Cardiac fibroblast (primary cell): Measurements from ENCODE around the gene CDH6.

Source experiments
- DNase-seq, 2 donors: peaks; one replicate each; pipeline versions ENCODE4 v3.0.0 to v3.0.0-alpha.2; 2010; ENCODE audit warnings: low read depth in 2 of 2
- H3K4me3 ChIP-seq, 2 donors: replicated peaks in 1 of 2; 1 replicate in 1 of 2; 2 replicates in 1 of 2; pipeline ENCODE4 v1.5.1; 2011; ENCODE audit warnings: low read depth in 2 of 2, low read length in 2 of 2, mild to moderate bottlenecking in 2 of 2, moderate library complexity in 1 of 2
- CTCF ChIP-seq: IDR thresholded peaks from one replicate; pipeline ENCODE4 v1.5.1; 2011; ENCODE audit warnings: low read depth, mild to moderate bottlenecking, low read length, inconsistent platforms

CDH6 gene

DNA sequence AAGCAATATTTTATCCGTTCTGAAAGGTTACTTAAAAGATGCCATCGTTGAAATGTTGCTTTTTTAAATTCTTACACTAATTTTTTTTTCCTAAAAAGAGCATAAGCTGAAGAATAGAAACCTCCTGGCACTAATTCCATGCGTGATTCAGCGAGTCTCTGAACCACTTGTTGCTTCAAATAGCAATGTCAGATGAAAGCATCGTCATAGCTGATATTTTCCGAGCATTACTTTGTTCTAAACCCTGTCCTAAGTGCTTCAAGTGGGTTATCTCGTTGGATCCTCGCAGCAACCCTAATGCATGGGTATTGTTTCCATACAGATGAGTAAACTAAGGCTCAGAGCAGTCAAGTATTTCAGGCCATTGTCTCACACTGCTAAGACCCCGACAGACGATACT is 79.7 kb downstream of the CDH6 start:
- no peak for TF ChIP-seq CTCF
- H3K4me3 ChIP-seq = no peak overlapping the region
- DNase-seq = peak in 1 of 2 donors; percentile 60

DNA sequence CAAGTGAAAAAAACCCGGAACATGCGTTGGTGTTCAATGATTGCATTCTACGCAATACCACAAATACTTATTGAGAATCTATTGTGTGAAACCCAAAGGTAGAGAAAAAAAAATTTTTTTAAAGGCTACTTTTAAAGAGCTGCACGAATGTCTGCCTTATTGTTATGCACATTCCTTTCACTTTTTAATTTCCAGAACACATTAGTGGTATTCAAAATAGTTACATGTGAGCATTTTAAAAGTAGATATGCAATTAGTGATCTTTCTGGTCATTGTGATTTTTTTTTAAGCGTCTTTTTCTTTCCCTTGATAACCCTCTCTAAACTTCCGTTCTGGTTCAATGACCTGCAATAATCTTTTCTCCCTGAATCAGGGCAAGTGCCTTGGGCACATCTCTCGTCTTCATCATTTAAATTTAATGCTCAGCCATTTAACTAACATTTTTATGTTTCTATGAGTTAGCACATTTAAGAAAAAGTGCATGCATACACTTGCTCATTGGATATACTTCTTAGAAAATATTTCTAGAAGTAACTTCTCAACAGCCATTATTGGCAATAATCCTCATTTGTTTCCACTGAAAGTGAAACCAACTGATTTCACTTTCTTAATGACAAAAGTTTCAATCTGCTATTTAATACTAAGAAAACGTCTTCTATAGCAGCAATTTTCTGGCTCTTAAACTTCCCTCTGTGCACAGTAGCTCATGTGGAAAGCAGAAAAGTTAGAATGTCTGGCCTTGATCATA is 80.3 kb downstream of the CDH6 start:
- no peak for TF ChIP-seq CTCF
- peak overlapping the region in 1 of 2 donors; percentile 33 for H3K4me3 ChIP-seq
- DNase-seq = peak in 1 of 2 donors; percentile 5

- no peak for TF ChIP-seq CTCF
- DNase-seq = peak; percentile 14 to 19
- no peak overlapping the region for H3K4me3 ChIP-seq
These were observed 86.7 kb downstream of the CDH6 start for GRCh38 chr5:31280210-31280609.

DNA sequence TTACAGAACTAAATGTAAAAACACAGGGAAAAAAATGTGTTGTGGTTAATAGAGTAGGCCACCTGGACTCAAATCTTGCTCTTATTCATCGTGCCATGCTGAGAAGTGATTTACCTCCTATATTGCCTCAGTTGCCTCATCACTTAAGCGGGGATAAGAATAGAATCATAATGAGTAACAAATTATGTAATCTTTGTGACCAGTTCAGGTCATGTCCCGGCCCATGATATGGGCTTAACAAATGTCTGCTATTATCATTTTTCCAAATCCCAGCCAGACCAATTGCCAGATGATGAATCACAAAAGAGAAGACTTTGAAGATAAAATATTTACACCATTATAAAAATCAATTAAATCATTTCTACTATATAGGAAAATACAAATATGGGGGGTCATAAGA is 89.8 kb downstream of the CDH6 start:
- TF ChIP-seq CTCF = no peak
- H3K4me3 ChIP-seq = no peak overlapping the region
- DNase-seq = no peak

DNA sequence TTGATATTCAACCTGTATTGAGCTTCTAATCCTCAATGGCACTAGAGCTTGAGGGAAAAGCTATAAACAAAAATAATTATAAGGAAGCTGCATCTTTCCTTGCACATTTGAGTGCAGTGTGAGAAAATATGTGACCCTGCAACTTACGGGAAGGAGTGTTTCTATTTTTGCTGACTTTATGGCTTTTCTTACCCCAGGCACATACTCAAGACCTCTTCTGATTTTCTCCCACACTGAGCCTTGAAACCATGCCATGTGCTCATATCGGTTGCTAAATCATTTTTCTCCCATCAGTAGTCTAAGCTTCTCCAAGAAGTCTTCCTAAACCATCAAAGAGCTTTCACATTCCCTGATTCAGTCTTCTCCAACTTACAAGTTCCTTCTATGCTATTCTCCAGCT is 91.5 kb downstream of the CDH6 start:
- peak in 1 of 2 donors; percentile 5 for DNase-seq
- H3K4me3 ChIP-seq = no peak overlapping the region
- TF ChIP-seq CTCF = no peak

GRCh38 chr5:31287985-31288384 is 94.5 kb downstream of the CDH6 start:
- TF ChIP-seq CTCF = no peak
- DNase-seq = no peak
- no peak overlapping the region for H3K4me3 ChIP-seq

DNA sequence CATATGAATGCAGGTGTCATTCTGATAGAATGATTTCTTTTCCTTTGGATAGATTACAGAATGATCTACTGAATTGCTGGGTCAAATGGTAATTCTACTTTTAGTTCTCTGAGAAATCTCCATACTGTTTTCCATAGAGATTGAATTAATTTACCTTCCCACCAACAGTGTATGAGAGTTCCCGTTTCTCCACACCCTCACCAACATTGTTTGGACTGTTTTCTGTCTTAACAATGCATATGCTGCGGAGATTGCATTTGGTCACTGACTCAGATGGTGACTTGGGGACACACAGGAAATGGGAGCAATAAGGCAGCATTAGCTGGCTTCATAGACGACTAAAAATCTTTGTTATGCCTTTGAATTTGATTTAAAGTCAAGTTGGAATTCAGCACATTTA is 95.9 kb downstream of the CDH6 start:
- no peak overlapping the region for H3K4me3 ChIP-seq
- no peak for DNase-seq
- TF ChIP-seq CTCF = no peak
